ENCODE data around the gene LIMK1. TPM values are rescaled to one million over a fixed set of nuclear protein-coding genes. Genes with fewer than 3 reads are reported as not detected.

Gene LIMK1
- total and polyA plus RNA-seq, 2 experiments from 2014 or later, result 13.0 to 96.5 TPM

DNA sequence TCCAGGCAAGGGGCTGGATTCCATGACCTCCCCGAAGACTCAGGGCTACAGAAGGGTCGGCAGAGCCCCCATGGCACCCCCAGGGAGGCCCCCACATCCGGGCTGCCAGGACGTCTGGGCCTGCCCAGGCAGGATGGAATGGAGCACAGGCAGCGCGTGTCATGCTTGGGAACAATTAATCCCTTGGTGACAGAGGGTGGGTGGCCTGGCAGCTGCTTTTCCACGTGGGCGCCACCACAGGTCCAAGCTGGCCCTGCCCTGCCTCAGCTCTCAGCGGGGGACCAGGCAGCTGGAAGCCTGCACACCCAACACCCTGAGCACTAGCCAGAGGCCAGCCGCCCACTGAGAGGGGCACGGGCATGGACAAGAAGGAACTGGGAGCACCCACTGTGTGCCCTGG, 44.3 kb upstream of the LIMK1 start:
- Histone ChIP-seq H3K27ac (ENCODE audit: low read depth) (no peak overlapping the region), H3K36me3 (ENCODE audit: insufficient read depth) (no peaks in the 10 kb centered on the region), H3K4me3 (no peak overlapping the region), H3K4me1 (ENCODE audit: insufficient read depth) (peaks cover 4% of the 10 kb centered on the region; the same call in 1 of the 2 replicates), H3K27me3 (ENCODE audit: insufficient read depth) (no peaks in the 10 kb centered on the region), H3K4me2 (no peak overlapping the region), H3K9me2 (ENCODE audit: insufficient read depth) (no peaks in the 10 kb centered on the region), H3F3A (replicated peaks; ENCODE audit: low read depth) (no peaks in the 10 kb centered on the region), H2AFZ (no peak overlapping the region), H4K20me1 (replicated peaks; ENCODE audit: insufficient read depth) (no peaks in the 10 kb centered on the region), H3K79me2 (replicated peaks; ENCODE audit: insufficient read depth) (no peaks in the 10 kb centered on the region)
- TF ChIP-seq POLR2AphosphoS5 (IDR thresholded peaks at IDR 0.05; ENCODE audit: low read depth) (no peak), ZNF114 (CRISPR knock-in tag; IDR thresholded peaks at IDR 0.05) (no peak), ZNF462 (CRISPR knock-in tag; IDR thresholded peaks at IDR 0.05) (no peak)
- peaks cover 28% of the 10 kb centered on the region; the same call in 2 of the 3 replicates for H3K4me1 Mint-ChIP-seq
- no peak overlapping the region for H3K4me3 Mint-ChIP-seq
- no peaks in the 10 kb centered on the region for H3K9me3 Mint-ChIP-seq
- DNase-seq (ENCODE audit: low spot score) (no peak), ATAC-seq (no peak)
- no peaks in the 10 kb centered on the region for H3K36me3 Mint-ChIP-seq (ENCODE audit: low read depth)
- peaks cover 13% of the 10 kb centered on the region for H3K27me3 Mint-ChIP-seq (ENCODE audit: insufficient read depth, low read depth, poor library complexity)
- no peak overlapping the region for H3K27ac Mint-ChIP-seq

DNA sequence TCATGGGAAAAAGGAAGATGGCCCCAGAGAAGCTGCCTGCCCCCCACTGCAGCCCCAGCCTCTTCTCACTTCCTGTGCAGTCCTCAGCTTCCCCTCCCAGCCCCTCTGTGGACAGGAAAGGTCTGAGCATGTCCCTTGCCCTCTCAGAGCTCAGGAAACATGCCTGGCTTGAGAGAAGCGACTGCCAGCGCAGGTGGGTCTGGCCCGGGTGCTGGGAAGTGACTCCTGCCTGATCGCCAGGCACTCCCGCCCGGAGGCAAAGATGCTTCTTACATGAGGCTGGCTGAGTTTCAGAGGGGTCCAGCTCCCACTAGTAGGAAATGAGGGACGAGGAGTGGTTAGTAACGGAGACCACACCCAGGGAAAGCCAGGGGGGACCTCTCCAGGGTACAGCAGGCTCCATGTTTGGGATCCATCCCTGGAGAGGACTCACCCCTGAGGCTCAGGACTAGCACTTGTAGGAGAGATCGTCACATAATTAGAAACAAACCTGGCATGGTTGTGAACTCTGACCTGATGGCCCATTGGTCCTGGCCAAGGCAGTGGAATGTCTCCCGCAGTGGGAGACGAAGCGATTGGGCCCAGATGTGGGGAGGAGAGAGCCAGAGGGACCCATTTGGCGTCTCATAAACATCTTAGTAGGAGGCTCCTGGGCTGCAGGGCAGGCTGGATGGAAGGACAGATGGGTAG, 43.4 kb upstream of the LIMK1 start:
- Histone ChIP-seq H3F3A (replicated peaks; ENCODE audit: low read depth) (no peaks in the 10 kb centered on the region), H3K27me3 (ENCODE audit: insufficient read depth) (no peaks in the 10 kb centered on the region), H3K4me3 (no peak overlapping the region), H2AFZ (no peak overlapping the region), H3K9me2 (ENCODE audit: insufficient read depth) (no peaks in the 10 kb centered on the region), H3K27ac (ENCODE audit: low read depth) (no peak overlapping the region), H3K36me3 (ENCODE audit: insufficient read depth) (no peaks in the 10 kb centered on the region), H3K4me1 (ENCODE audit: insufficient read depth) (peaks cover 4% of the 10 kb centered on the region; the same call in 1 of the 2 replicates), H4K20me1 (replicated peaks; ENCODE audit: insufficient read depth) (no peaks in the 10 kb centered on the region), H3K4me2 (no peak overlapping the region), H3K79me2 (replicated peaks; ENCODE audit: insufficient read depth) (no peaks in the 10 kb centered on the region)
- peaks cover 33% of the 10 kb centered on the region; the same call in 2 of the 3 replicates for H3K4me1 Mint-ChIP-seq
- H3K4me3 Mint-ChIP-seq, result no peak overlapping the region
- no peak for TF ChIP-seq POLR2AphosphoS5 (IDR thresholded peaks at IDR 0.05; ENCODE audit: low read depth)
- TF ChIP-seq, protein P1, sequence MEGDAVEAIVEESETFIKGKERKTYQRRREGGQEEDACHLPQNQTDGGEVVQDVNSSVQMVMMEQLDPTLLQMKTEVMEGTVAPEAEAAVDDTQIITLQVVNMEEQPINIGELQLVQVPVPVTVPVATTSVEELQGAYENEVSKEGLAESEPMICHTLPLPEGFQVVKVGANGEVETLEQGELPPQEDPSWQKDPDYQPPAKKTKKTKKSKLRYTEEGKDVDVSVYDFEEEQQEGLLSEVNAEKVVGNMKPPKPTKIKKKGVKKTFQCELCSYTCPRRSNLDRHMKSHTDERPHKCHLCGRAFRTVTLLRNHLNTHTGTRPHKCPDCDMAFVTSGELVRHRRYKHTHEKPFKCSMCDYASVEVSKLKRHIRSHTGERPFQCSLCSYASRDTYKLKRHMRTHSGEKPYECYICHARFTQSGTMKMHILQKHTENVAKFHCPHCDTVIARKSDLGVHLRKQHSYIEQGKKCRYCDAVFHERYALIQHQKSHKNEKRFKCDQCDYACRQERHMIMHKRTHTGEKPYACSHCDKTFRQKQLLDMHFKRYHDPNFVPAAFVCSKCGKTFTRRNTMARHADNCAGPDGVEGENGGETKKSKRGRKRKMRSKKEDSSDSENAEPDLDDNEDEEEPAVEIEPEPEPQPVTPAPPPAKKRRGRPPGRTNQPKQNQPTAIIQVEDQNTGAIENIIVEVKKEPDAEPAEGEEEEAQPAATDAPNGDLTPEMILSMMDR (conservative IDR thresholded peaks at IDR 0.05; ENCODE audit: low read depth in 2 of 2), result no peak
- ATAC-seq (no peak), DNase-seq (ENCODE audit: low spot score) (no peak)
- H3K9me3 Mint-ChIP-seq, result no peaks in the 10 kb centered on the region
- H3K36me3 Mint-ChIP-seq (ENCODE audit: low read depth), result no peaks in the 10 kb centered on the region
- H3K27me3 Mint-ChIP-seq (ENCODE audit: insufficient read depth, low read depth, poor library complexity), result peaks cover 12% of the 10 kb centered on the region
- H3K27ac Mint-ChIP-seq, result no peak overlapping the region
